Brain microvascular endothelial cell (primary cell): Measurements from ENCODE around the gene KRTAP4-7.
"Not testable (repeated sequence)": the region's sequence is repeated elsewhere in the genome, so short reads cannot be mapped to it uniquely, and the experiment has no call there.

Experiments used
- DNase-seq: peaks from one replicate; pipeline ENCODE4 v3.0.0-alpha.2; 2020
- H3K27ac ChIP-seq: fragments of 250-450 bp; sonication (Bioruptor Pico); 2 replicates; pipeline ENCODE4 v1.5.1; 2020; ENCODE audit warnings: mild to moderate bottlenecking, moderate library complexity
- H3K27me3 ChIP-seq: fragments of 250-450 bp; sonication (Bioruptor Pico); replicated peaks from 2 replicates; pipeline ENCODE4 v1.5.1; 2020; ENCODE audit warnings: mild to moderate bottlenecking
- H3K36me3 ChIP-seq: fragments of 250-450 bp; sonication (Bioruptor Pico); replicated peaks from 2 replicates; pipeline ENCODE4 v1.5.1; 2020; ENCODE audit warnings: mild to moderate bottlenecking
- H3K4me3 ChIP-seq: 2 replicates; pipeline ENCODE4 v1.5.1; 2011; ENCODE audit warnings: low read depth, mild to moderate bottlenecking, control low read depth, low read length, moderate library complexity
- in situ Hi-C: cut with HindIII; loops from 2 replicates; pipeline ENCODE4 v1.10.0; 2017; ENCODE audit warnings: low sequenced_read_pairs, low pct_ligation_motif_present
- TF ChIP-seq, protein P1 (sequence below): IDR thresholded peaks from 2 replicates; pipeline ENCODE4 v1.5.1; 2011; ENCODE audit warnings: low read depth, mild to moderate bottlenecking, moderate library complexity, low read length, control low read depth, inconsistent platforms; ENCODE audit errors: missing control alignments

Gene KRTAP4-7

DNA sequence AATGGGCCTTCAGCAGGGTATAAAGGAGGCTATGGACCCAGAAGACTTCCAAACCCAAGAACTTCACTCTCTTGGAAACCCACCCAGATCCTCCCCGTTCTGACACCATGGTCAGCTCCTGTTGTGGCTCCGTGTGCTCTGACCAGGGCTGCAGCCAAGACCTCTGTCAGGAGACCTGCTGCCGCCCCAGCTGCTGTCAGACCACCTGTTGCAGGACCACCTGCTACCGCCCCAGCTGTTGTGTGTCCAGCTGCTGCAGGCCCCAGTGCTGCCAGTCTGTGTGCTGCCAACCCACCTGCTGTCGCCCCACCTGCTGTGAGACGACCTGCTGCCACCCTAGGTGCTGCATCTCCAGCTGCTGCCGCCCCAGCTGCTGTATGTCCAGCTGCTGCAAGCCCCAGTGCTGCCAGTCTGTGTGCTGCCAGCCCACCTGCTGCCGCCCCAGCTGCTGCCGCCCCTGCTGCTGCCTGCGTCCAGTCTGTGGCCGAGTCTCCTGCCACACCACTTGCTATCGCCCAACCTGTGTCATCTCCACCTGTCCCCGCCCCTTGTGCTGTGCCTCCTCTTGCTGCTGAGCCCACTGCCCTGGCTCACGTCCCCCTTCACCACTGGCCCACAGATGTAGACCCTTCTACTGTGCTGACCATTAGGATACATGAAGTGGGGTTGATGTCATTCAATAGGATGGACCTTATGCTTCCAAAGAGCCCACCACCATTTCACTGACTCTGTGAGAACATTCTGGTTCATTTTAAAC is at the start of gene KRTAP4-7:
TSS of gene KRTAP4-7 (plus strand) at position 51 of the 757 bp plus-strand sequence. CDS start at position 108, 57 bp downstream.
- in situ Hi-C loops, H3K27me3 ChIP-seq, H3K27ac ChIP-seq, H3K36me3 ChIP-seq, H3K4me3 ChIP-seq, DNase-seq: not testable (repeated sequence)

DNA sequence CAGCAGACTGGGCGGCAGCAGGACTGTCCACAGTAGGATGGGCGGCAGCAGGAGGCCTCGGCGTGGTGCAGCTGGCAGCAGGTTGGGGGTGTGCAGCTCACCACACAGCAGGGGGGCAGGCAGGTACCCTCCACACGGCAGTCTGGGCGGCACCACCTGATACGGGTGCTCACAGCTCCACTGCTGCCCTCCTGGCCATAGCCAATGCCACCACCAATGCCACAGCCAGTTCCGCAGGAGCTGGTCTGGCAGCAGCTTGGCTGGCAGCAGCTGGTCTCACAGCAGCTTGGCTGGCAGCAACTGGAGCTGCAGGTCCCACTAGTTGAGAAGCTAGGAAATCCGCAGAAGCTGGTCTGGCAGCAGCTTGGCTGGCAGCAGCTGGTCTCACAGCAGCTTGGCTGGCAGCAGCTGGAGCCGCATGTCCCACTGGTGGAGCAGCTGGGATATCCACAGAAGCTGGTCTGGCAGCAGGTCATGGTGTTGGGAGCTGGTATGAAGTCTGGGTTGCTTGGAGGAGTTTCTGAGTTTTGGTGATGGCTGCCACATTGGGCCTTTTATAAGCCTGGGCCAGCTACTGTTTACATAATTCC is 49.5 kb upstream of the KRTAP4-7 start, which contains the start of gene KRTAP1-3:
TSS of gene KRTAP1-3 (minus strand) at position 529 of the 590 bp plus-strand sequence. CDS start at position 476, 53 bp downstream.
- H3K4me3 ChIP-seq, DNase-seq, in situ Hi-C loops, H3K36me3 ChIP-seq, H3K27ac ChIP-seq, H3K27me3 ChIP-seq: not testable (repeated sequence)

DNA sequence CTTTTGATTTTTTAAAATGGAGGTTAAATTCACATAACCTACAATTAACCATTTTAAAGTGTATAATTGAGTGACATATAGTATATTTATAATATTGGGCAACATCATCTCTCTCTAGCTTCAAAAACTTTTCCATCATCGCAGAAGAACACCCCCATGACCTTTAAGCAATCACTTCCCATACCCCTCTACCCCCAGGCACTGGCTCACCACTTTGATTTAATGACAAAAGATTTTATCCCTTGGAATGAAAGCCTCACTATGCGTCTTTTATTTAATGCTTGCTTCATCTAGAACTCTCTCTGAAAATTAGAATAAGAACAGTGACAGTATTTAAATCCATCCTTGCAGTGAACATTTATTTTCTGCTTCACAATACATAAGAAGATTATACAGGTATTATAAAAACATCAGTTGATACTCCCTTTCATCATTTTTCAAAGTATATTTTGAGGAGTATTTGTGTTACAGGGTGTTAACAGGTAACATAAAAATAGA is 46.0 kb upstream of the KRTAP4-7 start:
- in situ Hi-C loops = no loop called here
- no peak overlapping the region for H3K4me3 ChIP-seq
- no peak overlapping the region for H3K27ac ChIP-seq
- no peaks in the 10 kb centered on the region for H3K27me3 ChIP-seq
- no peaks in the 10 kb centered on the region for H3K36me3 ChIP-seq
- no peak for DNase-seq
- TF ChIP-seq, protein P1, sequence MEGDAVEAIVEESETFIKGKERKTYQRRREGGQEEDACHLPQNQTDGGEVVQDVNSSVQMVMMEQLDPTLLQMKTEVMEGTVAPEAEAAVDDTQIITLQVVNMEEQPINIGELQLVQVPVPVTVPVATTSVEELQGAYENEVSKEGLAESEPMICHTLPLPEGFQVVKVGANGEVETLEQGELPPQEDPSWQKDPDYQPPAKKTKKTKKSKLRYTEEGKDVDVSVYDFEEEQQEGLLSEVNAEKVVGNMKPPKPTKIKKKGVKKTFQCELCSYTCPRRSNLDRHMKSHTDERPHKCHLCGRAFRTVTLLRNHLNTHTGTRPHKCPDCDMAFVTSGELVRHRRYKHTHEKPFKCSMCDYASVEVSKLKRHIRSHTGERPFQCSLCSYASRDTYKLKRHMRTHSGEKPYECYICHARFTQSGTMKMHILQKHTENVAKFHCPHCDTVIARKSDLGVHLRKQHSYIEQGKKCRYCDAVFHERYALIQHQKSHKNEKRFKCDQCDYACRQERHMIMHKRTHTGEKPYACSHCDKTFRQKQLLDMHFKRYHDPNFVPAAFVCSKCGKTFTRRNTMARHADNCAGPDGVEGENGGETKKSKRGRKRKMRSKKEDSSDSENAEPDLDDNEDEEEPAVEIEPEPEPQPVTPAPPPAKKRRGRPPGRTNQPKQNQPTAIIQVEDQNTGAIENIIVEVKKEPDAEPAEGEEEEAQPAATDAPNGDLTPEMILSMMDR = no peak

DNA sequence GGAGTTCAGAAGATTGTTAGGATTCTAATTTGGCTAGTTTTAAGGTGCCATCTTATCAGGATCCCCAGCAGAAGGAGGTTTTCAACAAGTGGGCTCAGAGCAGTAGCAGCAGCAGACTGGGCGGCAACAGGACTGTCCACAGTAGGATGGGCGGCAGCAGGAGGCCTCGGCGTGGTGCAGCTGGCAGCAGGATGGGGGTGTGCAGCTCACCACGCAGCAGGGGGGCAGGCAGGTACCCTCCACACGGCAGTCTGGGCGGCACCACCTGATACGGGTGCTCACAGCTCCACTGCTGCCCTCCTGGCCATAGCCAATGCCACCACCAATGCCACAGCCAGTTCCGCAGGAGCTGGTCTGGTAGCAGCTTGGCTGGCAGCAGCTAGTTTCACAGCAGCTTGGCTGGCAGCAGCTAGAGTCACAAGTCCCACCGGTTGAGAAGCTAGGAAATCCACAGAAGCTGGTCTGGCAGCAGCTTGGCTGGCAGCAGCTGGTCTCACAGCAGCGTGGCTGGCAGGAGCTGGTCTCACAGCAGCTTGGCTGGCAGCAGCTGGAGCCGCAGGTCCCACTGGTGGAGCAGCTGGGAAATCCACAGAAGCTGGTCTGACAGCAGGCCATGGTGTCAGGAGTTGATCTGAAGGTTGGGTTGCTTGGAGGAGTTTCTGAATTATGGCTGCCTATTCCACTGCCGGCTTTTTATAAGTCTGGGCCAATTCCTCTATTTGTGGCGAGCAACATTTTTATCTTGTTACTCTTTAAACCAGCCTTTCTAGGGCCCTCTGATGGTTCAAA is 43.0 kb upstream of the KRTAP4-7 start, which contains the start of gene KRTAP1-1:
TSS of gene KRTAP1-1 (minus strand) at position 668 of the 789 bp plus-strand sequence. CDS start at position 615, 53 bp downstream.
- H3K27ac ChIP-seq, H3K4me3 ChIP-seq, H3K36me3 ChIP-seq, H3K27me3 ChIP-seq, in situ Hi-C loops, DNase-seq: not testable (repeated sequence)

DNA sequence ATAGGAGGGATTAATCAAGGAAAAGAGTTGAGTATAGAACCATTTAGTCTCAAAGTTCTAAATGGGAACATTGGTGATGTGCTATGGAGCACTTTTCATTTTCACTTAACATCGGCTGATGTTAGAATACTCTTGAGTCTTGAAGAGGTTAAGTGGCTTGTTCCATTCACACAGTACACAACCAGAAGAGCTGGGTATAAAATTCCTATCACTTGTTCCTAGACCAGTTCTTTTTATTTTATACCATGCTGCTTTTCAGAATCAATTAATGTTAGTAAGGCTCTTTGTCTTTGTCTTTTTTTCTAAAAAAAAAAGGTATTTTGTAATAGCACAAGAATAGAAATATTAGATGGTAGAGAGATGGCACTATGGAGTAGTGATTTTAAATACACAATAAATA is 41.0 kb upstream of the KRTAP4-7 start:
- Histone ChIP-seq H3K36me3 (no peaks in the 10 kb centered on the region), H3K27ac (no peak overlapping the region), H3K27me3 (no peaks in the 10 kb centered on the region), H3K4me3 (no peak overlapping the region)
- TF ChIP-seq, protein P1 = no peak
- in situ Hi-C loops = no loop called here
- no peak for DNase-seq

DNA sequence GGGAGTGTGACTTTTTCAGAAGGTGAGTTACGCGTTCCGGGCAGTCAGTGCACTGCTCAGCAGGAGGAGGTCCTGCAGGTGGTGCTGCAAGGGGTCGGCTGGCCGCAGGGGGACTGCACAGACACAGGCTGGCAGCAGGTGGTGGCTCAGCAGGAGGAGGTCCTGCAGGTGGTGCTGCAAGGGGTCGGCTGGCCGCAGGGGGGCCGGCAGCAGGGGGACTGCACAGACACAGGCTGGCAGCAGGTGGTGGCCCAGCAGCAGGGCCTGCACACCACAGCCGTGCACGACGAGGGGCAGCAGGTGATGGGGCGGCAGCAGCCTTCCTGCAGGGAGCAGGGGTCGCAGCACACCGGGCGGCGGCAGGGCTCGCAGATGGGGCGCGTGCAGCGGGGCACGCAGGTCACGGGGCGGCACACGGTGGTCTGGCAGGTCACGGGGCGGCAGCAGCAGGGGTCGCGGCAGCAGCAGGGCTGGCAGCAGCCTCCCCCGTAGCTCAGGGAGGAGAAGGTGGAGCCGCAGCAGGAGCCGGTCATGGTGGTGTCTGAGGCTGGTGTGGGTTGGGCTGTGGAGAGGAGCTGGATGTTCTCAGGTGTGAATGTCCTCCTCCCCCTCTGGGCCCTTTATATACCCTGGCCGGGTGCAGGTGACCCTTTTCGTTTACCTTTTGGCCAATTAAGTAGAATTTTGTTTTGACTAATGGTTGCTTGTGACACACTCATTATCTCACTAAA is 37.0 kb upstream of the KRTAP4-7 start, which contains the start of gene KRTAP2-1:
TSS of gene KRTAP2-1 (minus strand) at position 582 of the 731 bp plus-strand sequence. CDS start at position 533, 49 bp downstream.
- in situ Hi-C loops, H3K27me3 ChIP-seq, H3K36me3 ChIP-seq, H3K4me3 ChIP-seq, DNase-seq: not testable (repeated sequence)
- peak within 1 kb of the TSS; percentile 78 for H3K27ac ChIP-seq

DNA sequence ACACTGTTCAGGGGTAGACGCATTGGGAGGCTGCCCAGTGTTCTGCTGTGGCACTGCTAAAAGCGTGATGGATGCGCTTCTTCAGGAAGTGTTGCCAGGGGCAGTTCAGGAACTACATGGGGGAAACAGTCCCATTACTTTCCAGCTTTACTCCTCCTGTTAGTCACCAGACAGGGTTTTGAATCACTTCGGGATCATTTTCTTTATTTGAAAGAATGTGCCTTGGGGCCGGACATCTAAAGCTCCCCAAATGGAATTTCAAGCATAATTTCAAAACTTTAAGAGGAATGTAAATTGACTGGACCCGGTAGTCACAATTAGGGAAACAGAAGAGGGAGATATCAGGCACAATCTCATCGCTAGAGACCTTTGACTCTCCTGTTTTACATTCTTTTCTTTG is 35.5 kb upstream of the KRTAP4-7 start:
- Histone ChIP-seq H3K4me3 (no peak overlapping the region), H3K27ac (peak overlapping the region; percentile 78), H3K36me3 (no peaks in the 10 kb centered on the region), H3K27me3 (no peaks in the 10 kb centered on the region)
- TF ChIP-seq, protein P1 = no peak
- in situ Hi-C loops = no loop called here
- DNase-seq = peak; percentile 45
